ENCODE data around the gene CDYL. TPM values are rescaled to one million over a fixed set of nuclear protein-coding genes. Genes with fewer than 3 reads are reported as not detected.

CDYL gene
- total and polyA plus RNA-seq, 9 donors, result 9.9 to 71.3 (median 45.1) TPM

GRCh38 chr6:4871825-4872224, 95.6 kb downstream of the CDYL start:
- no peaks in the 10 kb centered on the region for H3K9me3 ChIP-seq
- H3K27ac ChIP-seq, result no peak overlapping the region
- intact Hi-C loops (cut with DNase I), result no loop called here
- H3K36me3 ChIP-seq, result no peaks in the 10 kb centered on the region
- peaks cover 6% of the 10 kb centered on the region for H3K4me1 ChIP-seq (ENCODE audit: insufficient read depth)
- no peak for TF ChIP-seq EP300 (IDR thresholded peaks at IDR 0.05)
- TF ChIP-seq POLR2A (IDR thresholded peaks at IDR 0.05), result no peak
- no peak for TF ChIP-seq CTCF (IDR thresholded peaks at IDR 0.05)
- 95 to 98% (median 97%) methylated on average over 5 of the region's 5 CpGs for WGBS, 3 donors
- no peak for DNase-seq
- H3K4me3 ChIP-seq, result no peak overlapping the region
- H3K27me3 ChIP-seq, result no peaks in the 10 kb centered on the region

GRCh38 chr6:4872841-4873240, 96.6 kb downstream of the CDYL start:
- intact Hi-C loops (cut with DNase I), result no loop called here
- Histone ChIP-seq H3K4me1 (ENCODE audit: insufficient read depth) (peaks cover 6% of the 10 kb centered on the region), H3K36me3 (no peaks in the 10 kb centered on the region), H3K27ac (no peak overlapping the region), H3K9me3 (no peaks in the 10 kb centered on the region), H3K27me3 (no peaks in the 10 kb centered on the region), H3K4me3 (no peak overlapping the region)
- no peak for DNase-seq
- TF ChIP-seq CTCF (IDR thresholded peaks at IDR 0.05) (no peak), POLR2A (IDR thresholded peaks at IDR 0.05) (no peak), EP300 (IDR thresholded peaks at IDR 0.05) (no peak)
- 48 to 65% (median 58%) methylated on average over 2 of the region's 2 CpGs for WGBS, 3 donors

GRCh38 chr6:4873928-4874327, 97.7 kb downstream of the CDYL start:
- intact Hi-C loops (cut with DNase I), result no loop called here
- H3K4me3 ChIP-seq, result no peak overlapping the region
- H3K4me1 ChIP-seq (ENCODE audit: insufficient read depth), result peaks cover 6% of the 10 kb centered on the region
- no peaks in the 10 kb centered on the region for H3K27me3 ChIP-seq
- WGBS, 3 donors, result 57 to 66% (median 64%) methylated on average over 6 of the region's 6 CpGs
- no peaks in the 10 kb centered on the region for H3K36me3 ChIP-seq
- no peak for TF ChIP-seq POLR2A (IDR thresholded peaks at IDR 0.05)
- TF ChIP-seq EP300 (IDR thresholded peaks at IDR 0.05), result no peak
- no peak for TF ChIP-seq CTCF (IDR thresholded peaks at IDR 0.05)
- H3K9me3 ChIP-seq, result no peaks in the 10 kb centered on the region
- no peak overlapping the region for H3K27ac ChIP-seq
- DNase-seq, result no peak

GRCh38 chr6:4879741-4880275, 103.6 kb downstream of the CDYL start:
- peaks cover 6% of the 10 kb centered on the region for H3K4me1 ChIP-seq (ENCODE audit: insufficient read depth)
- WGBS, 3 donors, result 94 to 98% (median 95%) methylated on average over 6 of the region's 6 CpGs
- no peak for DNase-seq
- H3K27me3 ChIP-seq, result no peaks in the 10 kb centered on the region
- no peak for TF ChIP-seq EP300 (IDR thresholded peaks at IDR 0.05)
- TF ChIP-seq CTCF (IDR thresholded peaks at IDR 0.05), result no peak
- TF ChIP-seq POLR2A (IDR thresholded peaks at IDR 0.05), result no peak
- H3K36me3 ChIP-seq, result no peaks in the 10 kb centered on the region
- H3K9me3 ChIP-seq, result no peaks in the 10 kb centered on the region
- no peak overlapping the region for H3K27ac ChIP-seq
- no peak overlapping the region for H3K4me3 ChIP-seq
- intact Hi-C loops (cut with DNase I), result no loop called here

All from ovary (tissue), 9 donors.